DMS53 treated with DMSO at 0.1 percent for 48 hours (cell line): Measurements from ENCODE around the gene TNFAIP8L1.
A peak's percentile ranks its signal among the peaks of the same experiment; 100 is the strongest.

ENCODE experiments used
- DNase-seq: peaks from one replicate; lab custom pipeline; 2025; ENCODE audit not compliant: unreplicated experiment; lab: John Stamatoyannopoulos, UW

TNFAIP8L1 gene

DNA sequence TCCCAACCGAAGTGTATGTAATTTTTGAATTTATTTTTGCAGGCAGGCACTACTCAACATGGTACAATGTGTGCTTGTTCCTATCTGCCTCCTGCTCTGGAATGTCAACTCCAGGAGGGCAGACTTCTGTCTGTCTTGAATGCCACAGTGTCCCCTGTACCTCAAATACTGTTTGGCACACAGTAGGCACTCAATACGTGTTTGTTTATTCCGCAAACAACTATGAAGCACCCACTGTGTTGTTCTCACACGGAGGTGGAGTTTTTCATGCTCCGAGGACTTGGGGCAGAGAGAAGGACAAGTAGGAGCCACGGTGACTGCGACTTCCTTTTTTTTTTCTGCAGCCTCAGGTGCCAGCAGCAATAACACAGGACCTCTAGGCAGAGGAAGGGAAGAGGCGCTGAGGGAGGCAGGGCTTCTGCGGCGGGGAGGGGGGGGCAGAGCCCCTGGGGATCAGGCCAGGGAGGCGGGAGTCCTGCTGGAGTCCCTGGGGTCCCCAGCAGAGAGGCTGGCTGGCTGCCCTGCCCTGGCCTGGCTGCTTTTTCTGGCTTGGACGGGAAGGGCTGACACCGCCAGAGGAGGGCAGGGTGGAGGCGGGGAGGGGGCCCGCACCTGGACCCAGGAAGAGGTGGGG, 29.3 kb upstream of the TNFAIP8L1 start:
- no peak for DNase-seq

DNA sequence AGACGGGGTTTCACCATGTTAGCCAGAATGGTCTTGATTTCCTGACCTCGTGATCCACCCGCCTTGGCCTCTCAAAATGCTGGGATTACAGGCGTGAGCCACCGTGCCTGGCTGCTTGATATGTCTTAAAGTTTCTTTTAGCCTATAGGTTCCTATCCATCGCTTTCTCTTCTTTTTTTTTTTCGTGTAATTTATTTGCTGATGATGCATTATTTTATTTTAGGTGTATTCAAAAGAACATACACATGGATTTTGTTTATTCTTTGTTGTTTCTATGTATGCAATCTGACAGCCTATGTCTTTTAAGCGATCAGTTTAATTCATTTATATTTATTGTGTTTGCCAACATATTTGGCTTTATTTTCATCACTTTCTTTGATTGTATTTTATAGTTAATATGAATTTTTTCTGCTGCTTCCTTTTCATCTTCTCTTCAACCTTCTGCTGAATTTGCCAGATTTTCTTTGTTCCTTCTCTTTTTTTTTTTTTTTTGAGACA, 26.0 kb upstream of the TNFAIP8L1 start:
- DNase-seq, result no peak

DNA sequence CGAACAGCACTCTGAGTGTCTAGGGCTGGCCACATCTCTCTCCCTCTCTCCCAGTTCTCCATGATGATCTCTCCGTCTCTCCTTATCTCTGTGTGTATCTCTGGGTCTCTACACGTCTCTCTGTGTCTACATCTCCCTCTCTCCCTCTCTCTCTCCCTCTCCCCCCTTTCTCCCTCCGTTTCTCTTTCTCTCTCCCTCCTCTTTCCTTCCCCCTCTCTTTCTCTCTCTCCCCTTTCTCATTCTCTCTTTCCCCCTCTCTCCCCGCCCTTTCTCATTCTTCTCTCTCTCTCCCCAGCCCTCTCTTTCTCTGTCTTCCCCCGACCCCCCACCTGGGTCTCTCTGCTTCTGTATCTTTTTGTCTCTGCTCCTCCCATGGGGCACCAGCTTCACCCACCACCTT, 21.3 kb upstream of the TNFAIP8L1 start:
- no peak for DNase-seq

DNA sequence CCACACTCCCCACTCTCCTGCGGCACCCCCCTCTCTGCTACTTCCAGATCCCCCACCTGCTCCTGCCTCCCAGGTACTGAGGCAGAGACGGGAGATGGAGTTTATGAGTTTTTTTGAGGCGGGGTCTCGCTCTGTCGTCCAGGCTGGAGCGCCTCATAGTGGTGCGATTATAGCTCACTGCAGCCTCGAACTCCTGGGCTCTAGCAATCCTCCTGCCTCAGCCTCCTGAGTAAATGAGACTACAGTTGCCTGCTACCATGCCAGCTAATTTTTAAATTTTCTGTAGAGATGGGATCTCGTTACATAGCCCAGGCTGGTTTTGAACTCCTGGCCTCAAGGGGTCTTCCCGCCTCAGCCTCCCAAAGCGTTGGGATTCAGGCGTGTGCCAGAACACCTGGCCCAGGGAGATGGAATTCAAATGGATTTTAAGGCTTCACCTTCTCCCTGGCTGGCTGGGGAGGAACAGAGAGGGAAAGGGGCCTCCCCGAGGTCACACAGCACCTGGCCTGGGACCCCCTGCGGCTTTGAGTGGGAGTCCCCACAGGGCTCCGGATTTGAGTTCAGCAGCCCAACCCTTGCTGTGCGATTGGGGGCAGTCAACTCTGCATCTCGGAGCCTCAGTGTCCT, 19.5 kb upstream of the TNFAIP8L1 start:
- no peak for DNase-seq

DNA sequence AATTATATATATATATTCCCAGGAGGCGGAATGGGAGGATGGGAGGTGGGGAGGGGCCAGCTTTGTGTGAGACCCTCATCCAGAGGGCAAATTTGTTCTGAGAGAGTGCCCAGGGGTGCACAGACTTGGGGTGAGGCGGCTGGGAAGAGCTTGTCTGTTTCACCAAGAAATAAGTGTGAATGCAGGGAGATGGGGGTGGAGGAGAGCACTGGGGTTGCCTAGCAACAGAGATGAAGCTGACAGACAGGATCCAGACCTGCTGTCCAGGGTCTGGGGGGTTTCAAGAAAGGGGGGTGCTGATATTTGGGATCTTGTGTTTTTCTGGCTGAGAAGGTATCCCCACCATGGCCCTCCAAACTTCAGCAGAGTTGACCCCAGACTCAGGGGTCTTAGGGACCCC, 18.6 kb upstream of the TNFAIP8L1 start:
- no peak for DNase-seq

DNA sequence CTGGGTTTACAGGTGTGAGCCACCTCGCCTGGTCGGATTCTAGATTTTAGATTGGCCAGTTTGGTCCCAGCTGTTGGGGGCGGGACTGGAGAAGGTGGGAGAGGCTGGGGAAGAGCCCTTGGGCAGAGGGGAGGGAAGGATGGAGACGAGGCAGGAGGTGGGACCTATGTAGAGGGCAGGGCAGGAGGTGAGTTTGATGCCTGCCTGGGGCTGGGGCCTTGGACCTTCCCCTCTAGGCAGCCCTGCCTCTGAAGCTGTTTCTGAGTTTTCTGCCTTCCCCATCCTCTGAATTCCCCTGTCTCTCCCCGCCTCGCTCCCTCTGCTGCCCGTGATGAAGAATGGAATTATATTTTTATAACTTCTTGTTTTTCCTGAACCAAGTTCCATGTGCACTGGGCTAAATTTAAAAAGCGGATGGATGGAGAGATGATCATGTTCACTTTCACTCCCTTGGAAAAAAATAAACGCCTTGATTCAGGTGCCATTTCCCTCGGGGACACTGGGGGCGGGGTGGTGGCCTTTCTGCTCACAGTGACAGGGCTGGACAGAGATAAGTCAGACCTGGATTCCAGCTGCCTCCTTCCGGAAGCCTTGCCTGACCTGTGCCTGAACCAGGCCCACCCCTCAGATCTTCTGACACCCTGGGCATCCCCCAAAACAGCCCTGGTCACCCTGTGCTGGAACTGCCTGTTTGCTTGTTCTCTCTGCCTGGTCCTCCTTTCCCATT, 16.5 kb upstream of the TNFAIP8L1 start:
- DNase-seq, result no peak

DNA sequence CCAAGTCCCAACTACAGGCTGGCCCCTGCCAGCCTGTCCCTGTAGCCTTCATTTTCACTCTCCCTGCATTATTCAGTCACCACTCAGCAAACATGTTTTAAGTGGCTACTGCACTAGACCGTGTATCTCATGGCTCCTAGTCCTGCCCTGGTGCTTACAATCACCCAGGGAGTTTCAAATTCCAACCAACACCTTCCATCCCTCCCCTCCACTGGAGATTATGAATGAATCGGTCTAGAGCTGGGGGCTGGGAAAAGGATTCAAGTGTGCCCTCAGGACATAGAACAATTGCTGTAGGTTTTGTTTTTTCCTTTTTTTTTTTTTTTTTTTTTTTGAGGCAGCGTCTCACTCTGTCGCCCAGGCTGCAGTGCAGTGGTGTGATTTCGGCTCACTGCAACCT, 15.0 kb upstream of the TNFAIP8L1 start:
- no peak for DNase-seq

DNA sequence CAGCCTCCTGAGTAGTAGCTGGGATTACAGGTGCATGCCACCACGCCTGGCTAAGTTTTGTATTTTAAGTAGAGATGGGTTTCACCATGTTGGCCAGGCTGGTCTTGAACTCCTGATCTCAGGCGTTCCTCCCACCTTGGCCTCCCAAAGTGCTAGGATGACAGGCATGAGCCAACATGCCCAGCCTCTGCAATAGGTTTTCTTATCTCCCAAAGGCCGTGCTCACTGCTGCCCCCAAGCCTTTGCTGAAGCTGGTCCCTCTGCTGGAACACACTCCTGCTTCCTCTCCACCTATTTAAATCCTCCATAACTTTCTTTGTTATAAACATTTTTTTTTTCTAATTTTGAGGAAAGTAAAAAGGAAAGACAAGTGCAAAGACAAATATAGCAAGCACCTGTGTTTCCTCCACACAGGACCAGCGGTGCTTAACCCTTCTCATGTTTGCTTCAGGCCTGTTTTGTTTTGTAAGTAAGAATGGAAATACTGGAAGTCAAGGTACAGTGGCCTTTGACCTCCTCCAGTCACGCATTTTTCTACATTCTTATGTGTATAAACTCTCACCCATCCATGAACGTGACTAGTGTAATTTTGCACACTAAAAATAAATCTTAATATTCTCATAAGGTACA, 14.5 kb upstream of the TNFAIP8L1 start:
- no peak for DNase-seq

DNA sequence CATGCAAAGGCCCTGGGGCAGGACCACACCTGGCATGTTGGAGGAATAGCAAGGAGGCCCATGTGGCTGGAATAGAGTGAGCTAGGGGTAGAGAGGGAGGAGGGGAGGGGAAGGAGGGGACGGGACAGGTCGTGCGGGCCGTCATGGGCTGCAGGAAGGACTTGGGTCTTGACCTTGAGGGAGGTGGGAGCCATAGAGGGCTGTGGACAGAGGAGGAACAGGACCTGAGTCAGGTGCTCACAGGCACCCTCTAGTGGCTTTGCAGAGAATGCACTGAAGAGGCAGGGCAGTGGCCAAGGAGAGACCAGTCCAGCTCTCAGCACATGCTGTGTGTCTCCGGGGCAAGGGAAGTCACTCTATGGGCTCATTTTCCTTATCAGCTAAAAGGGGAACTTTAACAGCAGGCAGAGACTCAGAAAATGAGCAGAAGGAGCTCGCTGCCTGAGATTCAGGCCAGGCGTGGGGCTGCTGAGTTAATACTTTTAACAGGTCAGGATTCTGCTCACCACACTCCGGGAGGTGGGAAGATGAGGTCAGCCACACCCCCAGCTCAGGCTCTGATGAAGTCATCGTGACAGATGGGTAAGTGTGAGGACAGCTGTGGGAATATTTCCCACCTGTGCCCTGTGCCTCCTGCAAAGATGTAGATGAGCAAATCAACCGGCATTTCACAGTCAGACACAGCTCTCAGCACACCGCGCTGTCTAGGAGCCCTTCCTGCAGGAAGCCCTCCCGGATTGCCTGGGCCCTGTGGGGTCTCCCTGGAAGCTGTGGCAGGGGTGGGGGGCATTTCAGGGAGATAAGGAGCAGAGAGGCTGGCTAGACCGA, 6.0 kb upstream of the TNFAIP8L1 start:
- peak; percentile 72 for DNase-seq

DNA sequence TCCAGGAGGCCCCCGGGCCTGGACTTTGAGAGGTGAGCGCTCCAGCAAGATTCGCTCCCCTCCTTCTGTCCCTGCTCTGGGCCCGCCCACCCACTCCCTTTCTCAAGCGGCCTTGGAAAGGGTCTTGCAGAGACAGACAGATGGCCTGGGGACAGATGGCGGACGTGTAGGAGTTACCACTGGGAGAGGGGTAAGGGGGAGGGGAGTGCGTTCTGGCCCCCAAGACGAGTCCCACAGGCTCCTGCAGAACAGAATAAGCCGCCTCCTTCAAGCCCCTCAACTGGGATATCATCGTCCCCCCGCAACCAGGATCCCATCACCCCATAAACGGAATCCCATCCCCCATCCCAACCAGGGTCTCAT, 3.6 kb upstream of the TNFAIP8L1 start:
- DNase-seq, result no peak

DNA sequence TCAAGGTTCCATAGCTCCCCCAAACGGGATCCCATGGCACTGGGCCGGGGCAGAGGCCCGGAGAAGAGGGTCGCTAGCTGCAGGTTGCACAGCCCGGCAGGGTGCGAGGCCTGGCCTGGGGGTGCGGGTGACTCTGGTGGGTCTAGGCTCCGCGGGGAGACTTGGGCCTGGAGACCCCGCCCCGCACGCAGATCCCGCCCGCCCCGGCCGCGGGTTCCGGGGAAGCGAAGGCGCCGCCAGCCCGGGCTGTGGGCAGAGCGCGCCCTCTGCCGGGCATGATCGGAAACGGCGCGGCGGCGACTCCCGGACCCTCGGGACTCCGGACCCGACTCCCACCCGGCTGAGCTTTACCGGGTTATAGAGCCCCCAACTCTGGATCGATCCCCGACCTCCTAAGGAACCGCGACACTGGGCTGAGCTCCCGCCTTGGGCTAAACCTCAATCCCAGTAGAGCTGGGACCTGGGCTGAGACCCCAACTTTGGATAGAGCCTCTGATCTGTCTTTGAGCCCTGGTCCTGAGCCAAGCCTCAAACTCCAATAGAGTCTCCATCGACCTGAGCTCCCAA, 3.1 kb upstream of the TNFAIP8L1 start:
- no peak for DNase-seq

DNA sequence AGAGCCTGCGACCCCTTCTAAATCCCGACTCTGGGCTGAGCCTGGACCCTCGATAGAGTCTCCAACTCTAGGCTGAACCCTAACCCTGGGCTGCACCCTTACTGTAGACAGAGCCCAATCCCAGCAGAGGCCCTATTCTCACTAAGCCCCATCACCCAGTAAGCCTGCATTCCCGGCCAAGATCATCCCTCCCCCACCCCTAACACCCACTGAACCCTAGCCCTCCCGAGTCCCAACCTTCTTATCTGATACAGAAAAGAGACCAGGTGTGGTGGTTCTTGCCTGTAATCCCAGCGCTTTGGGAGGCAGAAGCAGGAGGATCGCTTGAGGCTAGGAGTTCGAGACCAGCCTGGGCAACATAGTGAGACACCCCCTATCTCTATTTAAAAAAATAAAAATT, 2.6 kb upstream of the TNFAIP8L1 start:
- DNase-seq, result no peak

DNA sequence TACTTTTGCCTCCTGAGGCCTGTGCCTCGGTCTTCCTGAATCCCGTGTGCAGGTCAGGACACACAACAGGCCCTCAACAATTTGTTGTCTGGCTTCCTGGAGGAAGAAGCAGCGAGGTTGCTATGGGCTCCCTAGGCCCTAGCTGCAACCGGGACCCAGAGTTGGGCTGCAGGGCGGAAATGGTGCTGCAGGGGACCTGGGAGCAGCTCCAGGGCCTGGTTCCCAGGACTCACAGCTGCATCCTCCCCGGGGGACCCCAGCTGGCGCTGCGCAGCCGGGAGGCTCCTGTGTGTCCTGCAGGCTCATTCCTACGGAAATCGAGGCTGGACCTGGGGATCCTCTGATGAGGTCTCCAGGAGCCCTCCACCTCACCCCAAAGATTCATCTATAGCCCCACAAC, 999 bp upstream of the TNFAIP8L1 start:
- DNase-seq, result no peak

DNA sequence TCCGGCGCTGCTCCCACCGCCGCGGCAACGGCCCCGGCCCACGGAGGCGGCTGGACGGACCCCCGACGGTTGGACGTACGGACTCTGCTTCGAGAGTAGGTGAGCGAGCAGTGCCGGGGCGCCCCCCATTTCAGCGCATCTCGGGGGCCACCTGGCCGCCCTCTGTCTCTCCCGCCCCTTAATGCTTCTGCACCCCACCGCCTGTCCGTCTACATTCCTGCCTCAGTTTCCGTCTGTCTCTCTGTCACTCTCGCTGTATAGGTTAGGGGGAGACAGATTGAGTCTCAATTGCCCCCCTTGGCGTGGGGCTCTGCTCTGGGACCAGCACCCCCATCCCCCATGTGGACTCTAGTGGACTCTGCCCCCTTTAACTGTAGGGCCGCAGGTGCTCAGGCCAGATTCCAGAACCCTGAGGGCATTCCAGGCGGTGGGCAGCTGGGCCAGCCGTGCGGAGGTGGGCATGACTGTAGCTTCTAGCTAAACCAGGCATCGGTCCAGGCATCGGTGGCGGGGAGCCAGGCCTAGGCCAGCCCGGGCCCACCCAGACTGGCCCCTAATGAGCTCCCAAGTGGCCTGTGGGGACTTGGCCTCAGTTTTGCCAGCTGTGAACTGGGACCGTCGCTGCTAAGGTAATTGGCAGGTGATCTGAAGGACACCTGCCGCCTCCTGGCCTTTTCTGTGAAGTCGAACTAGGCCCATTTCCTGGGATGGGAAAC, 373 bp downstream of the TNFAIP8L1 start:
- no peak for DNase-seq

DNA sequence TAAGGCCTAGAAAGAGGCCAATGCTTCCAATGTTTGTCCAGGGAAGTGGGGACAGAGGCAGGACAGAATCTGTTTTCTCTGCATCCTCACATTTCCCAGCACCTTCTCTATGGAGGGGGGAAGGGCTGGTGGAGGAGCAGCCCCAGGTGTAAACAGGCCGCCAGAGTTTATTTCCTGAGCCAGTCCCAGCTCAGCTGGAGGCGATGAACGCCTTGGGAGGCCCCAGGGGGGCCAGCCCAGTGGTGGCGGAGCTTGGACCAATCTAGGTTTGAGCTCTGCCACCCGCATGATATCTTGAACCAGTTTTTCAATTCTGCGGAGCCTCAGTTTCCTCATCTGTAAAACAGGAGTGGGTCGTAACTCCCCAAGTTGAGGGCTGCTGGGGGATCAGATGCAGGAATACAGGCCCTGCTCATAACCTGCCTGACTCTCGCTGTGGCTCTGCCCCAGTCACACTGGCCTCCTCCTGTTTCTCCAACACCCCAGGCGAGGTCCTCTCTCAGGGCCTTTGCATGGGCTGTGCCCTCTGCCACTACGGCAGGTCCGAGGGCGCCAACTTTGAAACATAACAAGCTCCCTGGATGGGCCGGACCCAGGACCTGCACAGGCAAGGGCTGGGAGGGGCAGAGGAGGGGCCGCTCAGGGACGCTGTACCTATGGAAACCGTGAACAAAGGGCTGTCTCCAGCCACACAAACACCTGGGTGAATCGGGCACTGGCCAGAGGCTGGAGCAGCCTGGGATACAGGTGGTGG, 1.1 kb downstream of the TNFAIP8L1 start:
- DNase-seq, result no peak

DNA sequence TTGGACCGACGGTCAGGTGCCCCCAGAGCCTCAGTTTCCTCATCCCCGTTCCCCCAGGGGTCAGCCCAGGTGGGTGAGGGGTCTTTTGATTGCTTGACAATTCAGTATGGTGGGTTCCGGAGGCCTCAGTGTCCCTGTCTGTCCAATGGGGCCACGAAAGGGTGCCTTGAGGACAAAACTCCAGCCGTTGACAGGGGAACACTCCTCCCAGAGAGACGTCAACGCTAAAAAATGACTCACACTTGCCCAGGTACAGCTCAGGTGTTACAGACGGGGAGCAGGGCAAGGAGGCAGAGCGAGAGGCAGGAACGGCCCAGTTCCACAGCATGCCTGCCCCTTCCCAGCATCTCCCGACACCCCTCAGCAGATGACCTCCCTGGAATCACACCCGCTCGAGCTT, 1.8 kb downstream of the TNFAIP8L1 start:
- no peak for DNase-seq

DNA sequence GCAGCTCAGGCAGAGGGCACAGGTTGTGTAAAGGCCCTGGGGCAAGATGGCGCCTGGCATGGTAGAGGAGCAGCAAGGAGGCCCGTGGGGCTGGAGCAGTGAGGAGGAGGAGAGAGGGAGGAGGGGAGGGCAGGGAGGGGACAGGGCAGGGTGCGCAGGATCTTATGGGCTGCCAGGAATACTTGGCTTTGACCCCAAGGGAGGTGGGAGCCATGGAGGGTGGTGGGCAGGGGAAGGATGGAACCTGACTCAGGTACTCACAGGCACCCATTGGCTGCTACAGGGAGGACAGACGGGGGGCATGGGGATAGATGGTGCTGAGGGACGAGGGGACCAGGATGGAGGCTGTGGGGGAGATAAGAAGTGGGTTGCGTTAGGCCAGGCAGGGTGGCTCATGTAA, 3.3 kb downstream of the TNFAIP8L1 start:
- no peak for DNase-seq

DNA sequence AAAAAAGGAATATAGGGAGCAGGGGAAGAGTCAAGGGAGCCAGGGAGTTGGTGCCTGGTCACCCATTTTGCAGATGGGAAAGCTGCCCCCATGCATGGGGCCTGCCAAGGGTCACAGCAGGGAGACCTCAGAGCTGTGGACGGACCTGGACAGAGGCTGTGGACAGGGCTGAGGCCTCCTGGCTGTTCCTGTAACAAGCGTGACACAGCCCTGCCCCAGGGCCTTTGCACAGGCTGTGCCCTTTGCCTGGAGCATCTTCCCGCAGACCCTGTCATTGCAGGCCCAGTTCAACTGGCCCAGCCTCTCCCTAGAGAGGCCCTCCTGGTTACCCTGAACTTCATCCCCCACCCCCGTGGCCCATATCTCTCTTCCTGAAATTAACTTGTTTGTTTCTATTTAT, 6.4 kb downstream of the TNFAIP8L1 start:
- no peak for DNase-seq
